Smooth muscle cell (in vitro differentiated cells): ENCODE data around the gene DOCK6. TPM values are rescaled to one million over a fixed set of nuclear protein-coding genes. Genes with fewer than 3 reads are reported as not detected.
A peak's percentile ranks its signal among the peaks of the same experiment; 100 is the strongest.

Source experiments
- DNase-seq: peaks from one replicate; lab custom pipeline; 2025; ENCODE audit not compliant: unreplicated experiment; lab: John Stamatoyannopoulos, UW
- H2AFZ ChIP-seq: fragments of 200-600 bp; sonication (generic); 2 replicates; pipeline ENCODE4 v1.6.0; 2016; ENCODE audit warnings: antibody characterized with exemption, low read depth, mild to moderate bottlenecking
- H3F3A ChIP-seq: fragments of 200-600 bp; sonication (generic); 2 replicates; pipeline ENCODE4 v1.6.0; 2017; ENCODE audit warnings: antibody characterized with exemption, low read depth
- H3K27ac ChIP-seq: fragments of 200-600 bp; sonication (generic); 2 replicates; pipeline ENCODE4 v1.5.1; 2016; ENCODE audit warnings: low read depth, mild to moderate bottlenecking
- H3K27me3 ChIP-seq: fragments of 200-600 bp; sonication (generic); 2 replicates; pipeline ENCODE4 v1.6.1; 2016; ENCODE audit warnings: low read depth, mild to moderate bottlenecking
- H3K36me3 ChIP-seq: fragments of 200-600 bp; sonication (generic); 2 replicates; pipeline ENCODE4 v1.5.1; 2016; ENCODE audit warnings: low read depth
- H3K4me1 ChIP-seq: fragments of 200-600 bp; sonication (generic); 2 replicates; pipeline ENCODE4 v1.5.1; 2016; ENCODE audit warnings: low read depth
- H3K4me2 ChIP-seq: fragments of 200-600 bp; sonication (generic); 2 replicates; pipeline ENCODE4 v1.6.0; 2016; ENCODE audit warnings: mild to moderate bottlenecking
- H3K4me3 ChIP-seq: fragments of 200-600 bp; sonication (generic); 2 replicates; pipeline ENCODE4 v1.5.1; 2016; ENCODE audit warnings: mild to moderate bottlenecking
- H3K79me2 ChIP-seq: fragments of 200-600 bp; sonication (generic); 2 replicates; pipeline ENCODE4 v1.6.0; 2016; ENCODE audit warnings: low read depth, mild to moderate bottlenecking
- H3K9ac ChIP-seq: fragments of 200-600 bp; sonication (generic); 2 replicates; pipeline ENCODE4 v1.6.0; 2016; ENCODE audit warnings: low read depth
- H3K9me3 ChIP-seq: fragments of 200-600 bp; sonication (generic); replicated peaks from 2 replicates; pipeline ENCODE4 v1.5.1; 2016; ENCODE audit warnings: low read depth
- H4K20me1 ChIP-seq: fragments of 200-600 bp; sonication (generic); 2 replicates; pipeline ENCODE4 v1.6.0; 2016; ENCODE audit warnings: low read depth
- WGBS: methylation state at CpG from one replicate; pipeline ENCODE4 v1.1.7; 2016; ENCODE audit warnings: low lambda C conversion rate; 5-methylcytosine and 5-hydroxymethylcytosine counted together
- polyA plus RNA-seq: library from polyadenylated mRNA; unstranded; fragments of >200 nt; fragmentation: Nextera tagmentation; extraction: Ambion mirVana; gene quantifications from 2 replicates; pipeline ENCODE4 v1.2.1, GENCODE V29; 2016
- total RNA-seq: library from RNA; depleted of rRNA; stranded (reverse); fragments of >200 nt; gene quantifications from 2 replicates; pipeline ENCODE4 v1.2.3, GENCODE V29; 2014
- TF ChIP-seq, protein P1 (sequence below): fragments of 200-600 bp; sonication (generic); IDR thresholded peaks from 2 replicates; pipeline ENCODE4 v1.5.1; 2017; ENCODE audit warnings: borderline replicate concordance, mild to moderate bottlenecking, antibody characterized with exemption; ENCODE audit not compliant: insufficient read depth, poor library complexity, severe bottlenecking

DOCK6 gene
- total and polyA plus RNA-seq, 2 experiments from 2014 or later, result 13.8 to 14.8 TPM

DNA sequence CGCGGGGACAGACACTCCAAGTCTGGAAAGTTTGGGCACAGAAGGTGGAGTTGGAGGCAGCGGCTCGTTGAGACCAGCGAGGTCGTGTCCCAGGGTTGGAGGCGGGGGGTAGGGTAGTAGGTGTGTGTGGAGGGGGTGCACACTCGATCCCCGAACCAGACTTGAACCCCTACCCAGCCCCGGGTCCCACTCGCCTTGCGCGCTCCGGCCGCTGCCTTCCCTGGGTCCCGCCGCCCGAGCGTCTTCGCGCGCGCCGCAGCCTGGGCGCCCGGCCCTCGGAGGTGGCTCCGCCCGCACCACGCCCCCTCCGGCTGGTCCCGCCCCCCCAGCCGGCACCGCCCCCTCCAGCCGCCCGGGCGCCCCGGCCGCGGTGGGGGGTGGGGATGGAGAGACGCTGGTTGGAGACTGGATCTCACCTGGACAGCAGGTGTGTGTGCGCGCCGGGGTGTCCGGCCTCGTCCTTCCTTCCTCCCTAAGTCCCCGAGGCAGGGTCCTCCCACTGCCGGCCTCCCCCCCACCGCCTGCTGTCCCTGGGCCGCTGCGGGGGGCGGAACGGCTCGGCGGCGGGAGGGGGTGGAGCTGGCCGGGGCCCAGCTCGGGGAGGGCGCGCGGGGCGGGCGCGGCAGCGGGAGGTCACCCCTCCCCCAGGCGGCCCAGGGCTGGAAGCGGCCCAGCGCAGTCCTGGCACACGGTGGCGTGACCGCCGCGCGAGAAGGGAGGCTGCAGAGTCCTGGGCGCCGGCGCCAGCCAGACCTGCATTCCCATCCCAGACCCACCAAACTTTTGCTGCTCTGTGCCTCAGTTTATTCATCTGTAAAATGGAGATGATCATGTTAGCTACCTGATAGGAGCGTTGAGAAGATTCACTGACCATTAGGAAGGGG, 64.8 kb downstream of the DOCK6 start, which contains the start of gene KANK2:
TSS of gene KANK2 (minus strand) at position 255 of the 884 bp plus-strand sequence. CDS start 3,034 bp downstream, outside the sequence.
- Histone ChIP-seq H3K79me2 (peaks cover 23% of the 10 kb centered on the region), H3F3A (peaks cover 4% of the 10 kb centered on the region), H3K4me1 (no peaks in the 10 kb centered on the region), H4K20me1 (peaks cover 15% of the 10 kb centered on the region), H3K27ac (no peak within 1 kb of the TSS), H3K4me2 (peak within 1 kb of the TSS; percentile 93), H3K36me3 (no peaks in the 10 kb centered on the region), H3K27me3 (no peaks in the 10 kb centered on the region), H3K9ac (peak within 1 kb of the TSS; percentile 64), H2AFZ (no peak within 1 kb of the TSS), H3K4me3 (peak within 1 kb of the TSS; percentile 72), H3K9me3 (no peaks in the 10 kb centered on the region)
- 2% methylated on average over 12 of the region's 78 CpGs for WGBS
- TF ChIP-seq, protein P1, sequence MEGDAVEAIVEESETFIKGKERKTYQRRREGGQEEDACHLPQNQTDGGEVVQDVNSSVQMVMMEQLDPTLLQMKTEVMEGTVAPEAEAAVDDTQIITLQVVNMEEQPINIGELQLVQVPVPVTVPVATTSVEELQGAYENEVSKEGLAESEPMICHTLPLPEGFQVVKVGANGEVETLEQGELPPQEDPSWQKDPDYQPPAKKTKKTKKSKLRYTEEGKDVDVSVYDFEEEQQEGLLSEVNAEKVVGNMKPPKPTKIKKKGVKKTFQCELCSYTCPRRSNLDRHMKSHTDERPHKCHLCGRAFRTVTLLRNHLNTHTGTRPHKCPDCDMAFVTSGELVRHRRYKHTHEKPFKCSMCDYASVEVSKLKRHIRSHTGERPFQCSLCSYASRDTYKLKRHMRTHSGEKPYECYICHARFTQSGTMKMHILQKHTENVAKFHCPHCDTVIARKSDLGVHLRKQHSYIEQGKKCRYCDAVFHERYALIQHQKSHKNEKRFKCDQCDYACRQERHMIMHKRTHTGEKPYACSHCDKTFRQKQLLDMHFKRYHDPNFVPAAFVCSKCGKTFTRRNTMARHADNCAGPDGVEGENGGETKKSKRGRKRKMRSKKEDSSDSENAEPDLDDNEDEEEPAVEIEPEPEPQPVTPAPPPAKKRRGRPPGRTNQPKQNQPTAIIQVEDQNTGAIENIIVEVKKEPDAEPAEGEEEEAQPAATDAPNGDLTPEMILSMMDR, result no peak
- peak; percentile 90 for DNase-seq

DNA sequence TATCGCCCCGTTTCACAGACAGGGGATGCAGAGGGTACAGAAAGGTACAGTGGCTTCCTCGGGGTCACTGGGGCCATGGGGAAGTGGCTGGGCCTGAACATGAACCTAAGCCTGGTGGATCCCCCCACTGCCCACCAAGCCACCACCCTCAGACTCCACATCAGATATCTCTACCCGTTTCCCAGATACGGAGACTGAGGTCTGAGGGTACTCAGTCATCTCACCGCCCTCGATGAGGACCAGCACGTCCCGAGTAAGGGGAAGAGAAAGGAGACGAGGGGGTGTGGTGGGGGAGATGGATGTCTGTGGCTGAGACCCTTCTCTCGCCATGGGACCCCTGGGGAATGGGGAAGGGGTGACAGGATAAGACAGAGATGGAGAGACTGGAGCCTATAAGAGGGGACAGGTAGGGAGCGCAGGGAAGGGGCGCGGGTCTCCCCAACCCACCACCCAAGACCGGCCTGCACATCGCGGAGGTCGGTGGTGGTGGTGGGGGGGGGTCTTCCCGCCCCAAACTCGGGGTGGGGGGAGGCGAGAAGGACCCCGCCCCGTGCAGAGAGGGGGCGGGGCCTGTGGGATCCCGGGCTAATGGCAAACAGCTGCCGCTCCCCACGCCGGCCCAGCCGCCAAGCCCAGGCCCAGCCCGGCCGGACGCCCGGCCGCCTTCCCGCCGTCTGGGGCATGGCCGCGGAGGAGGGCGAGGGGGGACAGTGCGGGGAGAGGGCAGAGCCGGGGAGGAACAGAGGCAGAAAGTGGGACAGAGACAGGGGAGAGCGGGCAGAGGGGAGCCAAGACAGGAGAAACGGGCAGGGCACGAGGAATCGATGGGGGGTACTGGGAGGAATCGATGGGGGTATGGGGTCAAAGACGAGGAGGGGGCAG, 65.7 kb downstream of the DOCK6 start:
- no peak for DNase-seq
- 25% methylated on average over 27 of the region's 47 CpGs for WGBS
- peaks cover 23% of the 10 kb centered on the region for H3K79me2 ChIP-seq

DNA sequence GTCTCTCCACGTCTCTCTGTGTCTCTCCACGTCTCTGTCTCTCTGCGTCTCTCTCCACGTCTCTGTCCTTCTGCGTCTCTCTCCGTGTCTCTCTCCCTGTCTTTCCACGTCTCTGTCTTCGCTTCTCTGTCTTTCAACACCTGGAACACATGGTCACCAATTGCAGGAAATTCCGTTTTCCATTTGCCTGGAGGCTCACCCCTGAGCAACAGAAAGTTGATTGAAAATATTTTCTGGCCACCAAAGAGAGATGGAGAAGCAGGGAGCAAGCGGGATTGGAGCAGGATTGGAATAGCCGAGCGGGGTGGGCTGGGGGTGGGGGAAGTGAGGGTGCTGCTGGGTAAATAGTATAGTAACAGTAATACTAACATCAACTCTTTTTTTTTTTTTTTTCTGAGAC, 66.6 kb downstream of the DOCK6 start:
- H3K4me1 ChIP-seq, result no peaks in the 10 kb centered on the region
- H2AFZ ChIP-seq, result no peak overlapping the region
- DNase-seq, result no peak
- H3F3A ChIP-seq, result peaks cover 14% of the 10 kb centered on the region
- no peaks in the 10 kb centered on the region for H3K36me3 ChIP-seq
- no peaks in the 10 kb centered on the region for H3K27me3 ChIP-seq
- peak overlapping the region; percentile 15 for H3K4me3 ChIP-seq
- peaks cover 27% of the 10 kb centered on the region for H4K20me1 ChIP-seq
- WGBS, result 90% methylated on average over 12 of the region's 12 CpGs
- no peak overlapping the region for H3K27ac ChIP-seq
- peaks cover 27% of the 10 kb centered on the region for H3K79me2 ChIP-seq
- no peaks in the 10 kb centered on the region for H3K9me3 ChIP-seq
- H3K9ac ChIP-seq, result no peak overlapping the region
- TF ChIP-seq, protein P1, result no peak
- H3K4me2 ChIP-seq, result peak overlapping the region; percentile 93

More for the DNA sequence above, 65.7 kb downstream of the DOCK6 start:
- H3F3A ChIP-seq, result peaks cover 10% of the 10 kb centered on the region
- TF ChIP-seq, protein P1, result no peak
- H3K9me3 ChIP-seq, result no peaks in the 10 kb centered on the region
- peak overlapping the region; percentile 72 for H3K4me3 ChIP-seq
- H3K36me3 ChIP-seq, result no peaks in the 10 kb centered on the region
- no peaks in the 10 kb centered on the region for H3K4me1 ChIP-seq
- H3K9ac ChIP-seq, result peak overlapping the region; percentile 64
- no peaks in the 10 kb centered on the region for H3K27me3 ChIP-seq
- H2AFZ ChIP-seq, result no peak overlapping the region
- no peak overlapping the region for H3K27ac ChIP-seq
- peak overlapping the region; percentile 93 for H3K4me2 ChIP-seq
- H4K20me1 ChIP-seq, result peaks cover 17% of the 10 kb centered on the region
